SK-N-SH treated with all-trans-retinoic acid at 6 μM for 48 hours (cell line): Measurements from ENCODE around the gene HLA-DPB1.
A peak's percentile ranks its signal among the peaks of the same experiment; 100 is the strongest.

Experiments used
- ATAC-seq: fragments of 200-7000 bp; cut with Tn5 transposase; 3 replicates; pipeline ENCODE4 v1.9.1; 2020; ENCODE audit warnings: mild to moderate bottlenecking, moderate library complexity
- ARNTL ChIP-seq: fragments of 450-650 bp; formaldehyde crosslinking; IDR thresholded peaks from 2 replicates; pipeline ENCODE4 v1.5.0; 2020; ENCODE audit warnings: low read depth, mild to moderate bottlenecking, moderate library complexity, borderline replicate concordance
- BACH2 ChIP-seq: fragments of 250-450 bp; sonication (Bioruptor Pico); IDR thresholded peaks from 2 replicates; pipeline ENCODE4 v1.9.0; 2021; ENCODE audit warnings: mild to moderate bottlenecking, borderline replicate concordance
- CSDC2 ChIP-seq: fragments of 250-450 bp; sonication (Bioruptor Pico); IDR thresholded peaks from 2 replicates; pipeline ENCODE4 v1.5.0; 2020; ENCODE audit warnings: mild to moderate bottlenecking, moderate library complexity
- ESRRG ChIP-seq: fragments of 250-450 bp; sonication (Bioruptor Pico); IDR thresholded peaks from 2 replicates; pipeline ENCODE4 v1.6.1; 2021; ENCODE audit warnings: mild to moderate bottlenecking
- GLIS3 ChIP-seq: fragments of 250-450 bp; sonication (Bioruptor Pico); IDR thresholded peaks from 2 replicates; pipeline ENCODE4 v1.5.0; 2020; ENCODE audit warnings: mild to moderate bottlenecking, moderate library complexity
- ISL1 ChIP-seq: fragments of 250-450 bp; sonication (Bioruptor Pico); IDR thresholded peaks from 2 replicates; pipeline ENCODE4 v2.1.2; 2022; ENCODE audit warnings: mild to moderate bottlenecking, moderate library complexity
- OSR1 ChIP-seq: fragments of 250-450 bp; sonication (Bioruptor Pico); IDR thresholded peaks from 2 replicates; pipeline ENCODE4 v1.8.0; 2022; ENCODE audit warnings: moderate library complexity, mild to moderate bottlenecking, inconsistent platforms
- POU6F1 ChIP-seq: fragments of 250-450 bp; sonication (Bioruptor Pico); IDR thresholded peaks from 2 replicates; pipeline ENCODE4 v1.8.0; 2021; ENCODE audit warnings: low read depth, mild to moderate bottlenecking, moderate library complexity, borderline replicate concordance
- PPARA ChIP-seq: fragments of 250-450 bp; sonication (Bioruptor Pico); IDR thresholded peaks from 2 replicates; pipeline ENCODE4 v1.5.0; 2020; ENCODE audit warnings: mild to moderate bottlenecking, borderline replicate concordance
- RARB ChIP-seq: fragments of 250-450 bp; sonication (Bioruptor Pico); IDR thresholded peaks from 2 replicates; pipeline ENCODE4 v1.8.0; 2021; ENCODE audit warnings: mild to moderate bottlenecking, moderate library complexity
- SNAI2 ChIP-seq: fragments of 250-450 bp; sonication (Bioruptor Pico); IDR thresholded peaks from 2 replicates; pipeline ENCODE4 v1.5.0; 2020; ENCODE audit warnings: mild to moderate bottlenecking, moderate library complexity
- TCF4 ChIP-seq: fragments of 250-450 bp; sonication (Bioruptor Pico); IDR thresholded peaks from 2 replicates; pipeline ENCODE4 v1.8.0; 2021; ENCODE audit warnings: mild to moderate bottlenecking, moderate library complexity, borderline replicate concordance
- TOX ChIP-seq: fragments of 250-450 bp; sonication (Bioruptor Pico); IDR thresholded peaks from 2 replicates; pipeline ENCODE4 v1.8.0; 2021; ENCODE audit warnings: mild to moderate bottlenecking, moderate library complexity, borderline replicate concordance
- ZC3H10 ChIP-seq: fragments of 250-450 bp; sonication (Bioruptor Pico); IDR thresholded peaks from 2 replicates; pipeline ENCODE4 v1.5.1; 2021; ENCODE audit warnings: mild to moderate bottlenecking, moderate library complexity
- ZFP30 ChIP-seq: fragments of 450-650 bp; formaldehyde crosslinking; IDR thresholded peaks from 2 replicates; pipeline ENCODE4 v1.5.0; 2022; ENCODE audit warnings: mild to moderate bottlenecking, moderate library complexity
- ZNF70 ChIP-seq: fragments of 450-650 bp; formaldehyde crosslinking; IDR thresholded peaks from 2 replicates; pipeline ENCODE4 v1.5.0; 2020; ENCODE audit warnings: mild to moderate bottlenecking, moderate library complexity
- ZNF8 ChIP-seq: fragments of 450-650 bp; formaldehyde crosslinking; IDR thresholded peaks from 2 replicates; pipeline ENCODE4 v1.5.0; 2020; ENCODE audit warnings: mild to moderate bottlenecking, moderate library complexity
- TF ChIP-seq, protein P1 (sequence below): fragments of 250-450 bp; sonication (Bioruptor Pico); IDR thresholded peaks from 2 replicates; pipeline ENCODE4 v1.5.0; 2020; ENCODE audit warnings: mild to moderate bottlenecking, moderate library complexity
- TF ChIP-seq, protein P2 (sequence below): fragments of 250-450 bp; sonication (Bioruptor Pico); IDR thresholded peaks from 2 replicates; pipeline ENCODE4 v1.5.1; 2021; ENCODE audit warnings: mild to moderate bottlenecking, moderate library complexity
- TF ChIP-seq, protein P3 (sequence below): fragments of 250-450 bp; sonication (Bioruptor Pico); IDR thresholded peaks from 2 replicates; pipeline ENCODE4 v1.5.1; 2020; ENCODE audit warnings: low read depth, mild to moderate bottlenecking, moderate library complexity

Gene HLA-DPB1

DNA sequence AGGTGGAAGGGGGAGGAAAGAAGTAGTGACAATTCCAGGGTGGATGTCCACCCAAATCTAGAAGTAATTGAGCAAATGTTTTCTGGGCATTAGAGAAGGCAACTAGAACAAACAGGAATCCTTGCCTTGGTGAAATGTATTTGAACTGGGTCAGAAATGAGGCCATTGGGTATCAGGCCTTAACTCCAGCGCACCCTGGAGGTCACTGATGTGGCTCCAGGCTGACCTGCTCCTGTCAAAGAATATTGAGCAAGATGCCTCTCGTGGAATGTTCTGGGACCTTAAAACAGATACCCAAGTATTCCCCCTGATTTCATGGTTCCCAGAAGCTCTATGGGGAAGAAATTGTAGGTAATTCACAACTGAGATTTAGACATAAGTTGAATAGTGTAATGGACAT is 6.9 kb downstream of the HLA-DPB1 start:
- ATAC-seq = peak; percentile 62; the same call in 2 of the 3 replicates
- TF ChIP-seq OSR1 (no peak), GLIS3 (no peak), TCF4 (CRISPR knock-in tag) (no peak), ISL1 (CRISPR knock-in tag) (no peak), ZNF8 (CRISPR knock-in tag) (no peak), RARB (CRISPR knock-in tag) (no peak)
- TF ChIP-seq, protein P1, sequence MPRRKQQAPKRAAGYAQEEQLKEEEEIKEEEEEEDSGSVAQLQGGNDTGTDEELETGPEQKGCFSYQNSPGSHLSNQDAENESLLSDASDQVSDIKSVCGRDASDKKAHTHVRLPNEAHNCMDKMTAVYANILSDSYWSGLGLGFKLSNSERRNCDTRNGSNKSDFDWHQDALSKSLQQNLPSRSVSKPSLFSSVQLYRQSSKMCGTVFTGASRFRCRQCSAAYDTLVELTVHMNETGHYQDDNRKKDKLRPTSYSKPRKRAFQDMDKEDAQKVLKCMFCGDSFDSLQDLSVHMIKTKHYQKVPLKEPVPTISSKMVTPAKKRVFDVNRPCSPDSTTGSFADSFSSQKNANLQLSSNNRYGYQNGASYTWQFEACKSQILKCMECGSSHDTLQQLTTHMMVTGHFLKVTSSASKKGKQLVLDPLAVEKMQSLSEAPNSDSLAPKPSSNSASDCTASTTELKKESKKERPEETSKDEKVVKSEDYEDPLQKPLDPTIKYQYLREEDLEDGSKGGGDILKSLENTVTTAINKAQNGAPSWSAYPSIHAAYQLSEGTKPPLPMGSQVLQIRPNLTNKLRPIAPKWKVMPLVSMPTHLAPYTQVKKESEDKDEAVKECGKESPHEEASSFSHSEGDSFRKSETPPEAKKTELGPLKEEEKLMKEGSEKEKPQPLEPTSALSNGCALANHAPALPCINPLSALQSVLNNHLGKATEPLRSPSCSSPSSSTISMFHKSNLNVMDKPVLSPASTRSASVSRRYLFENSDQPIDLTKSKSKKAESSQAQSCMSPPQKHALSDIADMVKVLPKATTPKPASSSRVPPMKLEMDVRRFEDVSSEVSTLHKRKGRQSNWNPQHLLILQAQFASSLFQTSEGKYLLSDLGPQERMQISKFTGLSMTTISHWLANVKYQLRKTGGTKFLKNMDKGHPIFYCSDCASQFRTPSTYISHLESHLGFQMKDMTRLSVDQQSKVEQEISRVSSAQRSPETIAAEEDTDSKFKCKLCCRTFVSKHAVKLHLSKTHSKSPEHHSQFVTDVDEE (CRISPR knock-in tag) = no peak

GRCh38 chr6:33085627-33086026 is 9.8 kb downstream of the HLA-DPB1 start:
- ATAC-seq = no peak
- TF ChIP-seq ARNTL (CRISPR knock-in tag) (no peak), ZNF70 (CRISPR knock-in tag) (no peak), BACH2 (CRISPR knock-in tag) (no peak), PPARA (CRISPR knock-in tag) (no peak), TCF4 (CRISPR knock-in tag) (no peak), CSDC2 (CRISPR knock-in tag) (no peak), TOX (CRISPR knock-in tag) (no peak), POU6F1 (CRISPR knock-in tag) (no peak), GLIS3 (no peak), ZC3H10 (no peak), ZFP30 (CRISPR knock-in tag) (no peak), ESRRG (no peak), RARB (CRISPR knock-in tag) (no peak), OSR1 (no peak), ZNF8 (CRISPR knock-in tag) (no peak), ISL1 (CRISPR knock-in tag) (no peak)
- TF ChIP-seq, protein P2, sequence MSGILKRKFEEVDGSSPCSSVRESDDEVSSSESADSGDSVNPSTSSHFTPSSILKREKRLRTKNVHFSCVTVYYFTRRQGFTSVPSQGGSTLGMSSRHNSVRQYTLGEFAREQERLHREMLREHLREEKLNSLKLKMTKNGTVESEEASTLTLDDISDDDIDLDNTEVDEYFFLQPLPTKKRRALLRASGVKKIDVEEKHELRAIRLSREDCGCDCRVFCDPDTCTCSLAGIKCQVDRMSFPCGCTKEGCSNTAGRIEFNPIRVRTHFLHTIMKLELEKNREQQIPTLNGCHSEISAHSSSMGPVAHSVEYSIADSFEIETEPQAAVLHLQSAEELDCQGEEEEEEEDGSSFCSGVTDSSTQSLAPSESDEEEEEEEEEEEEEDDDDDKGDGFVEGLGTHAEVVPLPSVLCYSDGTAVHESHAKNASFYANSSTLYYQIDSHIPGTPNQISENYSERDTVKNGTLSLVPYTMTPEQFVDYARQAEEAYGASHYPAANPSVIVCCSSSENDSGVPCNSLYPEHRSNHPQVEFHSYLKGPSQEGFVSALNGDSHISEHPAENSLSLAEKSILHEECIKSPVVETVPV = no peak
- TF ChIP-seq, protein P1 (CRISPR knock-in tag) = no peak
- TF ChIP-seq, protein P3, sequence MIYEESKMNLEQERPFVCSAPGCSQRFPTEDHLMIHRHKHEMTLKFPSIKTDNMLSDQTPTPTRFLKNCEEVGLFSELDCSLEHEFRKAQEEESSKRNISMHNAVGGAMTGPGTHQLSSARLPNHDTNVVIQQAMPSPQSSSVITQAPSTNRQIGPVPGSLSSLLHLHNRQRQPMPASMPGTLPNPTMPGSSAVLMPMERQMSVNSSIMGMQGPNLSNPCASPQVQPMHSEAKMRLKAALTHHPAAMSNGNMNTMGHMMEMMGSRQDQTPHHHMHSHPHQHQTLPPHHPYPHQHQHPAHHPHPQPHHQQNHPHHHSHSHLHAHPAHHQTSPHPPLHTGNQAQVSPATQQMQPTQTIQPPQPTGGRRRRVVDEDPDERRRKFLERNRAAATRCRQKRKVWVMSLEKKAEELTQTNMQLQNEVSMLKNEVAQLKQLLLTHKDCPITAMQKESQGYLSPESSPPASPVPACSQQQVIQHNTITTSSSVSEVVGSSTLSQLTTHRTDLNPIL (CRISPR knock-in tag) = no peak

GRCh38 chr6:33088258-33088930 is 12.6 kb downstream of the HLA-DPB1 start:
- TF ChIP-seq POU6F1 (CRISPR knock-in tag) = no peak
- TF ChIP-seq ZNF70 (CRISPR knock-in tag) = no peak
- TF ChIP-seq ARNTL (CRISPR knock-in tag) = no peak
- no peak for TF ChIP-seq SNAI2 (CRISPR knock-in tag)
- TF ChIP-seq, protein P2 = no peak
- TF ChIP-seq ZFP30 (CRISPR knock-in tag) = no peak
- TF ChIP-seq TOX (CRISPR knock-in tag) = no peak
- no peak for ATAC-seq
